SU-DHL-6 (cell line): Measurements from ENCODE around the gene DPYSL4.
"Not testable (repeated sequence)": the region's sequence is repeated elsewhere in the genome, so short reads cannot be mapped to it uniquely, and the experiment has no call there.

Experiments
- H2AFZ ChIP-seq: fragments of 200-600 bp; sonication (generic); 2 replicates; pipeline ENCODE4 v1.6.1; 2014; ENCODE audit warnings: low read depth, mild to moderate bottlenecking, moderate library complexity, mixed read lengths, antibody characterized with exemption, low read length; ENCODE audit not compliant: severe bottlenecking
- H3F3A ChIP-seq: fragments of 200-600 bp; shearing (Covaris generic); 2 replicates; pipeline ENCODE4 v1.6.0; 2016; ENCODE audit warnings: antibody characterized with exemption, mild to moderate bottlenecking; ENCODE audit not compliant: insufficient read depth
- H3K27ac ChIP-seq: fragments of 200-600 bp; sonication (generic); 2 replicates; pipeline ENCODE4 v1.5.1; 2016; ENCODE audit warnings: low read depth, mild to moderate bottlenecking, low read length, moderate library complexity, mixed read lengths
- H3K27me3 ChIP-seq: fragments of 200-600 bp; sonication (generic), shearing (Covaris generic); 2 replicates; pipeline ENCODE4 v1.6.0; 2014; ENCODE audit warnings: mild to moderate bottlenecking, low read length
- H3K36me3 ChIP-seq: fragments of 200-600 bp; sonication (generic); 2 replicates; pipeline ENCODE4 v1.6.1; 2014; ENCODE audit warnings: mild to moderate bottlenecking, low read length, mixed read lengths
- H3K4me2 ChIP-seq: fragments of 300-600, 200-600 bp; shearing (Covaris generic), sonication (generic); 2 replicates; pipeline ENCODE4 v1.6.0; 2014; ENCODE audit warnings: low read length, low read depth, mild to moderate bottlenecking; ENCODE audit not compliant: poor library complexity, severe bottlenecking
- H3K4me3 ChIP-seq: fragments of 200-600 bp; sonication (generic); 2 replicates; pipeline ENCODE4 v1.5.1; 2014; ENCODE audit warnings: antibody characterized with exemption, low read length, mild to moderate bottlenecking, mixed read lengths; ENCODE audit not compliant: insufficient read depth, poor library complexity, severe bottlenecking
- H3K79me2 ChIP-seq: fragments of 200-600 bp; sonication (generic); 2 replicates; pipeline ENCODE4 v1.6.1; 2014; ENCODE audit warnings: mild to moderate bottlenecking, low read length, moderate library complexity; ENCODE audit not compliant: insufficient read depth
- H3K9ac ChIP-seq: fragments of 200-600 bp; sonication (generic); 2 replicates; pipeline ENCODE4 v1.7.0; 2014; ENCODE audit warnings: mild to moderate bottlenecking, low read length
- H3K9me2 ChIP-seq: fragments of 200-600 bp; sonication (generic); replicated peaks from 2 replicates; pipeline ENCODE4 v1.6.1; 2014; ENCODE audit warnings: low read length; ENCODE audit not compliant: insufficient read depth
- H3K9me3 ChIP-seq: fragments of 200-600 bp; sonication (generic); 2 replicates; pipeline ENCODE4 v1.6.1; 2014; ENCODE audit warnings: low read length, mixed read lengths; ENCODE audit not compliant: insufficient read depth
- H4K20me1 ChIP-seq: fragments of 200-600 bp; sonication (generic); 2 replicates; pipeline ENCODE4 v1.6.1; 2014; ENCODE audit warnings: low read depth, mild to moderate bottlenecking, antibody characterized with exemption, low read length, moderate library complexity, mixed read lengths
- EZH2phosphoT487 ChIP-seq: fragments of 200-600 bp; sonication (generic), shearing (Covaris generic); conservative IDR thresholded peaks from 2 replicates; pipeline ENCODE4 v1.6.1; 2018; ENCODE audit warnings: mild to moderate bottlenecking, antibody characterized with exemption, low read length, moderate library complexity, mixed read lengths
- TF ChIP-seq, protein P1 (sequence below): fragments of 200-600 bp; sonication (generic); IDR thresholded peaks from one replicate; pipeline ENCODE4 v1.5.1; 2017; ENCODE audit warnings: antibody characterized with exemption, mild to moderate bottlenecking, low read length, moderate library complexity; ENCODE audit not compliant: insufficient read depth, poor library complexity, severe bottlenecking

Gene DPYSL4

DNA sequence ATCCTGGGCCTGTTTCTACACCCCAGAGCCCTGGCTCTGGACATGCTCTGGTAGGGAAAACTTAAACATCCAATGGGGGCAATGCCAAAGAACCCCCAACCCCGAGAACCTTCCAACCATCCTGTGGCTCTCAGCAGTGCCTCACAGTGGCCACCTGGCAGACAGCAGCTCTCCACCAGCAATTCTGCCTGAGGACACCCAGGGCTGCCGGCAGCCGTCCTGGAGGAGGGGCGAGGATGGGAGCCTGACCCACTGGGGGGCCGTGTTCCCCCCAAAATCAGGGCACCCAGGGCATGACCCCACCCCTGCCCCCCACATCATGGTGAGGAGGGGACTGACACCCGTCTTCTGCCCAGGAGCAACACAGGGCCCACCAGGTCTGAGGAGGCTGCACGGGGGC, 32.7 kb downstream of the DPYSL4 start:
- no peaks in the 10 kb centered on the region for H3K36me3 ChIP-seq
- H3K27ac ChIP-seq, result no peak overlapping the region
- TF ChIP-seq, protein P1, sequence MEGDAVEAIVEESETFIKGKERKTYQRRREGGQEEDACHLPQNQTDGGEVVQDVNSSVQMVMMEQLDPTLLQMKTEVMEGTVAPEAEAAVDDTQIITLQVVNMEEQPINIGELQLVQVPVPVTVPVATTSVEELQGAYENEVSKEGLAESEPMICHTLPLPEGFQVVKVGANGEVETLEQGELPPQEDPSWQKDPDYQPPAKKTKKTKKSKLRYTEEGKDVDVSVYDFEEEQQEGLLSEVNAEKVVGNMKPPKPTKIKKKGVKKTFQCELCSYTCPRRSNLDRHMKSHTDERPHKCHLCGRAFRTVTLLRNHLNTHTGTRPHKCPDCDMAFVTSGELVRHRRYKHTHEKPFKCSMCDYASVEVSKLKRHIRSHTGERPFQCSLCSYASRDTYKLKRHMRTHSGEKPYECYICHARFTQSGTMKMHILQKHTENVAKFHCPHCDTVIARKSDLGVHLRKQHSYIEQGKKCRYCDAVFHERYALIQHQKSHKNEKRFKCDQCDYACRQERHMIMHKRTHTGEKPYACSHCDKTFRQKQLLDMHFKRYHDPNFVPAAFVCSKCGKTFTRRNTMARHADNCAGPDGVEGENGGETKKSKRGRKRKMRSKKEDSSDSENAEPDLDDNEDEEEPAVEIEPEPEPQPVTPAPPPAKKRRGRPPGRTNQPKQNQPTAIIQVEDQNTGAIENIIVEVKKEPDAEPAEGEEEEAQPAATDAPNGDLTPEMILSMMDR, result no peak
- TF ChIP-seq EZH2phosphoT487, result no peak
- H3K9me3 ChIP-seq, result no peaks in the 10 kb centered on the region
- H3K79me2 ChIP-seq, result no peaks in the 10 kb centered on the region
- no peaks in the 10 kb centered on the region for H3K27me3 ChIP-seq
- H2AFZ ChIP-seq, result no peak overlapping the region
- H4K20me1 ChIP-seq, result no peaks in the 10 kb centered on the region
- H3K4me2 ChIP-seq, result no peak overlapping the region
- no peaks in the 10 kb centered on the region for H3K9me2 ChIP-seq
- H3K9ac ChIP-seq, result no peak overlapping the region
- H3K4me3 ChIP-seq, result no peak overlapping the region
- no peaks in the 10 kb centered on the region for H3F3A ChIP-seq

DNA sequence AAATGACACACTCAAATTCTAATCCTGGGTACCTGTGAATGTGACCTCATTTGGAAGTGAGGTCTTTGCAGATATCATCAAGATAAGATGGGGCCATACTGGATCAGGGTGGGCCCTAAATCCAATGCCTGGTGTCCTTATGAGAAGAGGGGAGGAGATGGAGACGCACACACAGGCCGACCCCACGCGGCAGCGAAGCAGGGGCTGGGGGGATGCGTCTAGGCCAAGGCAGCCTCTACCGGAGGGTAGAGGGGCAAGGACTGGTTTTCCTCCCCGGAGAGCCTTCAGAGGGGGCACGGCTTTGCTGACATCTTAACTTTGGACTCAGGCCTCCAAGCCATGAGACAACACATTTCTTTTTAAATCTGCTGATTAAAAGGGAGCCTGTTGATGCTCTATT, 33.3 kb downstream of the DPYSL4 start:
- H3K4me3 ChIP-seq, result no peak overlapping the region
- no peaks in the 10 kb centered on the region for H3K9me3 ChIP-seq
- no peaks in the 10 kb centered on the region for H3K79me2 ChIP-seq
- H3K36me3 ChIP-seq, result no peaks in the 10 kb centered on the region
- H3K9ac ChIP-seq, result no peak overlapping the region
- H3K9me2 ChIP-seq, result no peaks in the 10 kb centered on the region
- TF ChIP-seq, protein P1, result no peak
- TF ChIP-seq EZH2phosphoT487, result no peak
- no peak overlapping the region for H3K4me2 ChIP-seq
- H4K20me1 ChIP-seq, result no peaks in the 10 kb centered on the region
- H2AFZ ChIP-seq, result no peak overlapping the region
- no peaks in the 10 kb centered on the region for H3F3A ChIP-seq
- no peaks in the 10 kb centered on the region for H3K27me3 ChIP-seq
- no peak overlapping the region for H3K27ac ChIP-seq

DNA sequence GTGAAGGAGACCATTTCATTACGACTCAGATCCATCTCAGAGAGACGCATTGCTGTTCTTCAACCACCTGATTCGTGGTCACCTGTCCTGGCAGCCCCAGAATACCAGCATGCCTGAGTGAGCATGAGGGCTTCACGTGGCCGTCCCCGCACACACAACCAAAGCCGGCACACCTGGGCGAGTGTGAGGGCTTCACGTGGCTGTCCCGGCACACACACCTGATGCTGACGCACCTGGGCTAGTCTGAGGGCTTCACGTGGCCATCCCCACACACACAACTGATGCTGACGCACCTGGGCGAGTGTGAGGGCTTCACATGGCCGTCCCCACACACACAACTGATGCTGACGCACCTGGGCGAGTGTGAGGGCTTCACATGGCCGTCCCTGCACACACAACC, 34.2 kb downstream of the DPYSL4 start:
- H3K36me3 ChIP-seq, H2AFZ ChIP-seq, H3K27ac ChIP-seq, H4K20me1 ChIP-seq, H3K4me3 ChIP-seq, H3K9ac ChIP-seq, H3K27me3 ChIP-seq, H3K4me2 ChIP-seq, H3K9me2 ChIP-seq, H3F3A ChIP-seq, H3K79me2 ChIP-seq, H3K9me3 ChIP-seq: not testable (repeated sequence)

GRCh38 chr10:132222726-132223125, 36.0 kb downstream of the DPYSL4 start:
- H3K9me3 ChIP-seq, result no peaks in the 10 kb centered on the region

More at GRCh38 chr10:132222726-132223125, 36.0 kb downstream of the DPYSL4 start:
- Histone ChIP-seq H3K4me3 (no peak overlapping the region), H3K36me3 (no peaks in the 10 kb centered on the region), H3K9me2 (no peaks in the 10 kb centered on the region), H4K20me1 (no peaks in the 10 kb centered on the region), H3K9ac (no peak overlapping the region), H3K27ac (no peak overlapping the region), H3K4me2 (no peak overlapping the region), H2AFZ (no peak overlapping the region), H3K27me3 (no peaks in the 10 kb centered on the region), H3F3A (no peaks in the 10 kb centered on the region), H3K79me2 (no peaks in the 10 kb centered on the region)
- TF ChIP-seq, protein P1, result no peak
- TF ChIP-seq EZH2phosphoT487, result no peak
